ENCODE data around the gene RGS1.

Gene RGS1

GRCh38 chr1:192584866-192585265, 9.3 kb downstream of the RGS1 start:
- ATAC-seq, result no peak

- peak; percentile 9 to 48 for ATAC-seq
Measured at GRCh38 chr1:192587386-192588266, 12.1 kb downstream of the RGS1 start.

GRCh38 chr1:192588546-192588945, 13.0 kb downstream of the RGS1 start:
- no peak for ATAC-seq

- ATAC-seq, result no peak
Measured at GRCh38 chr1:192589813-192590212, 14.2 kb downstream of the RGS1 start.

- no peak for ATAC-seq
Measured at GRCh38 chr1:192592517-192592916, 16.9 kb downstream of the RGS1 start.

- no peak for ATAC-seq
Measured at GRCh38 chr1:192592981-192593708, 17.6 kb downstream of the RGS1 start.

- no peak for ATAC-seq
Measured at GRCh38 chr1:192595299-192595698, 19.7 kb downstream of the RGS1 start.

GRCh38 chr1:192598589-192598988, 23.0 kb downstream of the RGS1 start:
- ATAC-seq, result no peak

GRCh38 chr1:192600275-192600674, 24.7 kb downstream of the RGS1 start:
- ATAC-seq, result peak; percentile 25 to 46

- ATAC-seq, result peak in 1 of 2 donors; percentile 30
Measured at GRCh38 chr1:192601143-192601542, 25.6 kb downstream of the RGS1 start.

GRCh38 chr1:192601567-192601966, 26.0 kb downstream of the RGS1 start:
- peak; percentile 53 to 60 for ATAC-seq

GRCh38 chr1:192602757-192603156, 27.2 kb downstream of the RGS1 start:
- ATAC-seq, result no peak

- ATAC-seq, result no peak
Measured at GRCh38 chr1:192603218-192603787, 27.7 kb downstream of the RGS1 start.

GRCh38 chr1:192604979-192605620, 29.5 kb downstream of the RGS1 start:
- no peak for ATAC-seq

- ATAC-seq, result no peak
Measured at GRCh38 chr1:192608671-192609070, 33.1 kb downstream of the RGS1 start.

- ATAC-seq, result peak; percentile 87 to 97
Measured at GRCh38 chr1:192609110-192610079, 33.8 kb downstream of the RGS1 start.

GRCh38 chr1:192610112-192610889, 34.7 kb downstream of the RGS1 start:
- ATAC-seq, result no peak

GRCh38 chr1:192615055-192615454, 39.5 kb downstream of the RGS1 start:
- ATAC-seq, result no peak

- ATAC-seq, result no peak
Measured at GRCh38 chr1:192620071-192620635, 44.6 kb downstream of the RGS1 start.

GRCh38 chr1:192626366-192627179, 51.0 kb downstream of the RGS1 start:
- no peak for ATAC-seq
